AG04450 (cell line): ENCODE results near the gene EDEM3. TPM values are rescaled to one million over a fixed set of nuclear protein-coding genes. Genes with fewer than 3 reads are reported as not detected.

ENCODE experiments used
- CTCF ChIA-PET: fragments of 300-600, 350-600 bp; formaldehyde crosslinking; extraction: SDS; loops from one replicate; lab custom pipeline; 2022; ENCODE audit warnings: antibody characterized with exemption, inconsistent platforms; lab: Charles Lee
- POLR2A ChIA-PET: fragments of 350-600 bp; formaldehyde crosslinking; extraction: SDS; loops from one replicate; lab custom pipeline; 2021; ENCODE audit warnings: antibody characterized with exemption, inconsistent platforms; lab: Yijun Ruan, JAX
- DNase-seq: peaks from one replicate; pipeline ENCODE4 v3.0.0-alpha.2; 2011; ENCODE audit warnings: low read depth, low spot score
- H3K27ac ChIP-seq: one replicate; pipeline ENCODE4 v1.5.1; 2012; ENCODE audit warnings: low read depth, low read length, control low read depth
- H3K27me3 ChIP-seq: one replicate; pipeline ENCODE4 v1.6.0; 2012; ENCODE audit warnings: low read length; ENCODE audit not compliant: control insufficient read depth, insufficient read depth
- H3K4me3 ChIP-seq: 2 replicates; pipeline ENCODE4 v1.5.1; 2011; ENCODE audit warnings: mild to moderate bottlenecking, low read depth, low read length, control low read depth
- H3K9me3 ChIP-seq: 2 replicates; pipeline ENCODE4 v1.5.1; 2012; ENCODE audit warnings: low read length; ENCODE audit not compliant: control insufficient read depth, insufficient read depth
- polyA plus RNA-seq: library from polyadenylated mRNA; depleted of rRNA; stranded (reverse); fragments of >200 nt; gene quantifications from 2 replicates; pipeline ENCODE4 v1.2.3, GENCODE V29; 2011
- TF ChIP-seq, protein P1 (sequence below): IDR thresholded peaks from 2 replicates; pipeline ENCODE4 v1.5.1; 2011; ENCODE audit warnings: low read depth, low read length, control low read depth, inconsistent platforms

Gene EDEM3
- polyA plus RNA-seq, 1 experiment: 26.1 TPM

DNA sequence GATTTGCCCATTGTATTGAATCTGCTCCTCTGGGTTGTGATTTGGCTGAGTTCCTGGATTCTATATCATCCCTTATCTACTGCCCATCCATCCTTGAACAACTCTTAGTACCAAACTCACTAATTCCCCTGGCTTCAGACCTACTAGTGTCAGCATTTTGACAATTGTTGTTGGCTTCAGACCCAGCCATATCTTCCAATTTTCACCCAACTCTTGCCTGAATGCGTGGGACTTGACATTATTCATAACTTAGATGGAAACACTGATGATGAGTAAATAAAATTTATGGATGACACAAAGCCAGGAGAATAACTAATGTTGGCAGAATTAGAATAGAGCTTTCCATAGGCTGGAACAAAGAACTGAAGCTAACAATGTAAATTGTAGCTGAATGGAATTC is 27.3 kb upstream of the EDEM3 start:
- Histone ChIP-seq H3K27me3 (no peaks in the 10 kb centered on the region), H3K9me3 (no peaks in the 10 kb centered on the region; the same call in 1 of the 2 replicates), H3K4me3 (no peak overlapping the region), H3K27ac (no peak overlapping the region)
- TF ChIP-seq, protein P1, sequence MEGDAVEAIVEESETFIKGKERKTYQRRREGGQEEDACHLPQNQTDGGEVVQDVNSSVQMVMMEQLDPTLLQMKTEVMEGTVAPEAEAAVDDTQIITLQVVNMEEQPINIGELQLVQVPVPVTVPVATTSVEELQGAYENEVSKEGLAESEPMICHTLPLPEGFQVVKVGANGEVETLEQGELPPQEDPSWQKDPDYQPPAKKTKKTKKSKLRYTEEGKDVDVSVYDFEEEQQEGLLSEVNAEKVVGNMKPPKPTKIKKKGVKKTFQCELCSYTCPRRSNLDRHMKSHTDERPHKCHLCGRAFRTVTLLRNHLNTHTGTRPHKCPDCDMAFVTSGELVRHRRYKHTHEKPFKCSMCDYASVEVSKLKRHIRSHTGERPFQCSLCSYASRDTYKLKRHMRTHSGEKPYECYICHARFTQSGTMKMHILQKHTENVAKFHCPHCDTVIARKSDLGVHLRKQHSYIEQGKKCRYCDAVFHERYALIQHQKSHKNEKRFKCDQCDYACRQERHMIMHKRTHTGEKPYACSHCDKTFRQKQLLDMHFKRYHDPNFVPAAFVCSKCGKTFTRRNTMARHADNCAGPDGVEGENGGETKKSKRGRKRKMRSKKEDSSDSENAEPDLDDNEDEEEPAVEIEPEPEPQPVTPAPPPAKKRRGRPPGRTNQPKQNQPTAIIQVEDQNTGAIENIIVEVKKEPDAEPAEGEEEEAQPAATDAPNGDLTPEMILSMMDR: no peak
- ChIA-PET POLR2A (no interaction called here), CTCF (interaction anchor here (1.0 to 1.4 kb wide), 2 partner anchors 118 to 200 kb away, joined by 3 read pairs; no protein-coding TSS in a partner anchor)
- DNase-seq: no peak

DNA sequence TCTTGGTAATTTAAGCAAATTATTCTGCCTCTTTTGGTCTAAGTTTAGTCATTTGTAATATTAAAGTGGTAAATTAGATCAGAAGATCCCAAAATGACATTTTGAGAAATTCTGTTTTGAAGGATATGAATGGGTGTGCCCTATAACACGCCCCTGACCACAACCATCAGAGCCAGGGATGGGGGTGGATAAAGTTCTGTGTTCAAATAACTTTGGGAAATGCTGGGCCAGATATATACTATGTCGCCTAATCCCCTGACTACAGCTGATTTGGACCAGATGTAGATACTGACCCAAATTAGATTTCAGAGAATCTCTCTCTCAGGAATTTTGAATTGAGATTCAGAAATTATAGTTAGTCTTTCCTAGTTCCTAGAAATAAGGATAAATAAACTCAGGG is 21.2 kb upstream of the EDEM3 start:
- CTCF ChIA-PET: interaction anchor here (0.7 to 1.8 kb wide), 2 partner anchors 9 to 207 kb away, joined by 3 to 9 read pairs; no protein-coding TSS in a partner anchor
- Histone ChIP-seq H3K4me3 (no peak overlapping the region), H3K27ac (no peak overlapping the region), H3K9me3 (no peaks in the 10 kb centered on the region), H3K27me3 (no peaks in the 10 kb centered on the region)
- POLR2A ChIA-PET: no interaction called here
- DNase-seq: no peak
- TF ChIP-seq, protein P1: no peak

DNA sequence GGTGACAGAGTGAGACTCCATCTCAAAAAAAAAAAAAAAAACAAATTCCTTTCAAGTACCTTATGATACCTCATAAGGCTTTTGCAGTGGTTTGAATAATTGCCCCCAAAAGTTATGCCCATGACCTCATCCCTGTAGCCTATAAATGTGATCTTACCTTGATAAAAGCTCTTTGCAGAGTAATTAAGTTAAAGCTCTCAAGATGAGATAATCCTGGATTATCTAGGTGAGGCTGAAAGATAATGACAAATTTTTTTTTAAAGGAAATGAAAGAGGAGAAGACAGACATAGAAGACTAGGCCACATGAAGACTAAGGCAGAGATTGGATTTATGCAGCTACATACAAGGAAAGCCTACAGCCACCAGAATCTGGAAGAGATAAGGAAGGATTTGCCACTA is 20.7 kb upstream of the EDEM3 start:
- ChIA-PET POLR2A (no interaction called here), CTCF (interaction anchor here (0.7 to 1.8 kb wide), 2 partner anchors 9 to 207 kb away, joined by 3 to 9 read pairs; no protein-coding TSS in a partner anchor)
- H3K9me3 ChIP-seq: no peaks in the 10 kb centered on the region
- H3K4me3 ChIP-seq: no peak overlapping the region
- TF ChIP-seq, protein P1: no peak
- DNase-seq: no peak
- no peaks in the 10 kb centered on the region for H3K27me3 ChIP-seq
- H3K27ac ChIP-seq: no peak overlapping the region

DNA sequence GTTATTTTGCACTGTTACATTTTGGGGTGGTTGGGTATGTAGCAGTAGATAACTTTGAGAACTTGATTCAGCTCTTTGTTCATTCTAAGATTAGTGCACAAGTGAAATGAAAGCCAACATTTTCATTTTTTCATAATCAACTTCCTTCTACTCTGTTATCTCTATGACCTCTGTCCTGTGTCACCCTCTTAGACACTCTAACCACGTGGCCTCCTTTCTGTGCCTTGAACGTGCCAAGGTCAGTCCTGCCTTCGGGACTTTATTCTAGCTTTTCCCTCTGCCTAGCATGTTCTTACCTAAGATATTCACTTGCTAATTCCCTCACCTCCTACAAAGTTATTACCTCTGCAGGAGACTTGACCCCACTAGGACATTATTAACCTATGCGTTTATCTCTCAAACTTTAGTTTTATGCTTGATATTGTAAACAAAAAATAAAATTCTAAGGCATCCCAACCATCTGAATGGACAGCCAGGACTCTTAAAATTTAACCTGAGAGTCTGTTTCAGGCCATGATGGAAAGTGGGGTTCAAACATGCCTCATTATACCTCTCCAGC is 19.2 kb upstream of the EDEM3 start:
- Histone ChIP-seq H3K4me3 (no peak overlapping the region), H3K9me3 (no peaks in the 10 kb centered on the region), H3K27me3 (no peaks in the 10 kb centered on the region), H3K27ac (no peak overlapping the region)
- POLR2A ChIA-PET: no interaction called here
- no peak for DNase-seq
- TF ChIP-seq, protein P1: no peak
- CTCF ChIA-PET: no interaction called here

DNA sequence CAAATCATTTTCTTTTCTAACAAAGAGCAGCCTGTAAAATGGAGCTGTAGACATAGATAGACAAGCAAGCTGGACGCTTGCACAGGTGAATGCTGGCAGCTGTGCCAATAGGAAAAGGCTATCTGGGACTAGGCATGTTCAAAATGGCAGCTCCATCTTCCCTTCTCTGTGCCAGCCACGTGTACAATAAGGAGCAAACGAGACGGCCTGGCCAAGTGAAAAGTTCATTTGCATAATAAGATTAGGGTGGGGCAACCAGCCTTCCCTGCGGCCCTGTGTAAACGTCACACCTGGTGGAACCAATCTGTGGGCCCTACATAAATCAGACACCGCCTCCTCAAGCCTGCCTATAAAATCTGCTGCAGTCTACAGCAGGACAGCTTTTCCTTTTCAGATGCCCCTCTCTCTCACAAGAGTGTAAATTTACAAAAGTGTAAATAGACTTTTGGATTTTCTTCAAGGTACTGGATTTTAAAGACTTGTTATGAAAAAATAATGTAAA is 16.6 kb upstream of the EDEM3 start:
- H3K27ac ChIP-seq: no peak overlapping the region
- no peaks in the 10 kb centered on the region for H3K9me3 ChIP-seq
- ChIA-PET POLR2A (no interaction called here), CTCF (no interaction called here)
- TF ChIP-seq, protein P1: no peak
- H3K27me3 ChIP-seq: no peaks in the 10 kb centered on the region
- H3K4me3 ChIP-seq: no peak overlapping the region
- DNase-seq: no peak
